Activated T-cell treated with anti-CD3 and anti-CD28 coated beads for 48 hours (primary cell): ENCODE data around the gene PA2G4.

ENCODE experiments used
- DNase-seq: peaks from one replicate; pipeline ENCODE4 v3.0.0-alpha.2; 2020; ENCODE audit warnings: low read depth

PA2G4 gene

DNA sequence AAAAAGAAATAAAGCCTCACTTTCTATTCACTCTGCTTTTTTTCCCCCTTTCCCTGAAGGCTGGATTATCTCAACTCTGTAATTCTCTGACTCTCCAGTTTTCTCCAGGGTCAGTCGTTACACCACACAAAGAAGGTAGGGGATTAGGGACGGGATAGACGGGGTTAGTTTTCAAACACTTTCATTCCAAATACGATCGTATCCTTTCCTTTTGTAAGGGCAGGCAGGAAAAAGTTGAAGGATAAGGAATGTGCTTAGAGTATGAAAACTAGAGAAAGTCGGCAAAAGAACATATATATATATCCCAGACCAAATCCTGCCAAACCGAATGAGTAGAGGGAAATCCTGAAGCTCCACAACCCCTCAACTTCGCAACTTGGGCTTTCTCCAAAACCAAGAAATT, 23.1 kb downstream of the PA2G4 start:
- DNase-seq = no peak

DNA sequence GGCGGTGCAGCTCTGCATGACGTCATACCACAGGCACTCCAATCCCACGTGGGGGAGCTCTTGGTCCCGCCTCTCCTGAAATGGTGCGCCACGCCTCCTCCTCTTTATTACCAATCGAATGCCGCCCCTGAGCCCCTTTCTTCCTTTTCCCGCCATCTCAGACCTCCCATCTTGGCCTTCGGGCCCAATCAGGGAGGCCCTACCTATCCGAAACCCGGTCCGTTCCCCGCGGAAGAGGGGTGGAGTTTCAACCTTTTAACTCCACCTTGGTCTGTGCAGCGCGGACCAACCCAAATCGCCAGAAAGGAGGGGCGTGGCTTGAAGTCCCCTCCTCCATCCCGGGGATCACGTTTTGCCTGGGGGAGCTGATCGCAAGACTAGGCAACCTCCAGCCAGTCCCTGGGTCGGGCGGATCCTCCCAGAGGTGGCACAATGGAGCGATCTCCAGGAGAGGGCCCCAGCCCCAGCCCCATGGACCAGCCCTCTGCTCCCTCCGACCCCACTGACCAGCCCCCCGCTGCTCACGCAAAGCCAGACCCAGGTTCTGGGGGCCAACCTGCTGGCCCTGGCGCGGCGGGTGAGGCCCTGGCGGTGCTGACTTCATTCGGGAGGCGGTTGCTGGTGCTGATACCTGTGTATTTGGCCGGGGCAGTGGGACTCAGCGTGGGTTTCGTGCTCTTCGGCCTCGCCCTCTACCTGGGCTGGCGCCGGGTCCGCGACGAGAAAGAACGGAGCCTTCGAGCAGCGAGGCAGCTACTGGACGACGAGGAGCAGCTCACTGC, 23.7 kb downstream of the PA2G4 start, which contains the start of gene ESYT1:
ESYT1 (plus strand) TSS at position 380 of the 782 bp plus-strand sequence; CDS start at position 433, 53 bp downstream.
- DNase-seq = peak; percentile 94

DNA sequence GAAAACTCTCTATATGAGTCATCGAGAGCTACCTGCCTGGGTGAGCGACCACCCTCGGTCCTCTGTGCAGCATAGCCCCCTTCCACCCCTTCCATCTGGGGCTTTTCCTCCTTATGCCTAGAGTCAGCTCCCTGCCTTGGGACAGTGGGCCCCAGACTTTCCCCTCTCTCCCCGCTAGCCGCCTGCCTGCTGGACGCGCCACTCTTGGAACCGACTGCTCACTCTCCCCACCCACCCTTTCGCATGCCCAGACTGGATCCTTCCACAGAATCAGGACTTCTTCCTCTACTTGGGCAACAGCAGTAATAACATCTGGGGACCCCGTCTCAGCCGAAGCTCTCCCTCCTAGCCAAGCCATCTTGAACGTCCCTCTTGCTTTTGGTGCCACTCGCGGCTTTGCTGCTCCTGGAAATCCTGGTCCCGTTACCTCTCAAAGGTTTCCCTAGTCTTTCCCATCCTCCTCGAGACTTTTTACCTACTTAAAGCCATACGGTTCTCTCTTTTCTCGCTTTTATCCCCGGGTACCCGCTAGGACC, 24.4 kb downstream of the PA2G4 start:
- peak; percentile 12 for DNase-seq

DNA sequence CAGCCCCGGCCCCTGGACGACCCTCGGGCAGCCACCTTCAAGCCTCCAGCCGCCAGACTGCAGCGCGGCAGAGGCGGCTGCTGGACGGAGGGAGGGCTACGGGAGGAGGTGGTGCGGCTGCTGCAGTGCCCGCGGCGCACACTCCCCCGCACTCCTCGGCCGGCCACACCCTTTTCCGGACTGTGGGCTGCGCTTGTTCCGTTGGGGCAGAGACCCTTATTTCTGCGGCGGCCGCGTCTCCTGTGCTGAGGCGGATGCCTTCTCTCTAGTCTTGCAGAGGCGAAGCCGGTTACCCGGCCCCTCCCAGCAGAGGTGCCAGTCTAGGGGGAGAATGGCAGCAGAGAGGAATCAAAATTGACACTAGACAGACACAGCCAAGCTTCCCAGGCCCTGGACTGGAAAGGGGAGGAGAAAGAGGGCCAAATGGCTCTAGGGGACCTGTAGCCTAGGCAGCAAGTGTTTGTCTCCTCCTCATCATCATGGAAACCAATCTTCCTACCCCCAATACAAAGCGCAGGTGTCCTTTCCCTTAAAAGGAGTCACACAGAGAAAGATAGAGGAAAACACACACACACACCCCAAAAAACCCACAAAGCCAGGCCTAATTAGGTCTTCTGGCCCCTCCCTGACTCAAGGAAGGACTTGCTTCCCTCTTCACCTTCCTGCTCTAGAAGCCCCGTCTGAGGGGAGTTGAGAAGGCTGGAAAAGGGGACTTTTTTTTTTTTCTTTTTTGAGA, 25.0 kb downstream of the PA2G4 start:
- peak; percentile 62 for DNase-seq

DNA sequence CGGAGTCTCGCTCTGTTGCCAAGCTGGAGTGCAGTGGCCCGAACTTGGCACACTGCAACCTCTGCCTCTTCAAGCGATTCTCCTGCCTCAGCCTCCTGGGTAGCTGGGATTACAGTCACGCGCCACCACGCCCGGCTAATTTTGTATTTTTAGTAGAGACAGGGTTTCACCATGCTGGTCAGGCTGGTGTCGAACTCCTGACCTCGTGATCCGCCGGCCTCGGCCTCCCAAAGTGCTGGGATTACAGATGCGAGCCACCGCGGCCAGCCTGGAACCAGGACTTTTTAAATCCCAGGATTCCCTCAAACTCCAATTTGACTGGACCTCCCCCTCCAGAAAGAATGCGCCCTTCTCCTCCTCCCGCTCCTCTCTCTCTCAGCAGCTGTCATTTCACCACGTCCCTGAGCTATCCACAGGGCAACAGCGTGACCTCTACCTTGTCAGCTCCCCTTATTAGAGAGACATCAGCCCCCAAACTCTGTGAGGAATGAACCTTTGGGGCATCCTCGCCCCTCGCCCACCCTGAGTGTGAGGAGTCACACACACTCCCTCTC, 25.7 kb downstream of the PA2G4 start:
- DNase-seq = no peak

DNA sequence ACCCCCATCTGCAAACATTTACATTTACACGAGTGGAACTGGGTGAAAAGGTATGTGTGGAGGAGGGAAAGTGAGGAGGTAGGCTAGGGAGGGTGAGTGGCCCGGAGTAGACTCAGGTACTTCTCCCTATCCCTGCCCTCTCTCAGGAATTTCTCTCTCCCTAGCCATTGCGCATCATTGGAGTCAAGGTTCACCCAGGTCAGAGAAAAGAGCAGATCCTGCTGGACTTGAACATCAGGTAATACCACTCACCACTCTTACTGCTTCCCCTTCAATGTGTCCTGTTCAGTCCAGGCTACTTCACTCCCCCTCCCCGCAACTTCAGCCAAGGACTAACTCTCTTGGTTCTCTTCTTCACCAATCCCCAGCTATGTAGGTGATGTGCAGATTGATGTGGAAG, 26.5 kb downstream of the PA2G4 start:
- no peak for DNase-seq

DNA sequence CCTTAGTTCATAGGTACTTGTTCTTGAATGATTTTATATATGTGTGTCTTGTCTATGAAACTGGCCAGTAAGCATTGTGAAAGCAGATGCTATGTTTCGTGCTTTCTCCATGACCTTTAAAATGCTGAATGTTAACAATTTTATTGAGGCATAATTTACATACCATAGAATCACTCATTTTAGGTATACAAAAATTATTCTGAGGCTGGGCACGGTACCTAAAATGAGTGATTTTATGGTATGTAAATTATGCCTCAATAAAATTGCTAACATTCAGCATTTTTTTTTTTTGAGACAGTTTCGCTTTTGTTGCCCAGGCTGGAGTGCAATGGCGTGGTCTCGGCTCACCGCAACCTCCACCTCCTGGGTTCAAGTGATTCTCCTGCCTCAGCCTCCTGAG, 30.5 kb downstream of the PA2G4 start:
- no peak for DNase-seq

DNA sequence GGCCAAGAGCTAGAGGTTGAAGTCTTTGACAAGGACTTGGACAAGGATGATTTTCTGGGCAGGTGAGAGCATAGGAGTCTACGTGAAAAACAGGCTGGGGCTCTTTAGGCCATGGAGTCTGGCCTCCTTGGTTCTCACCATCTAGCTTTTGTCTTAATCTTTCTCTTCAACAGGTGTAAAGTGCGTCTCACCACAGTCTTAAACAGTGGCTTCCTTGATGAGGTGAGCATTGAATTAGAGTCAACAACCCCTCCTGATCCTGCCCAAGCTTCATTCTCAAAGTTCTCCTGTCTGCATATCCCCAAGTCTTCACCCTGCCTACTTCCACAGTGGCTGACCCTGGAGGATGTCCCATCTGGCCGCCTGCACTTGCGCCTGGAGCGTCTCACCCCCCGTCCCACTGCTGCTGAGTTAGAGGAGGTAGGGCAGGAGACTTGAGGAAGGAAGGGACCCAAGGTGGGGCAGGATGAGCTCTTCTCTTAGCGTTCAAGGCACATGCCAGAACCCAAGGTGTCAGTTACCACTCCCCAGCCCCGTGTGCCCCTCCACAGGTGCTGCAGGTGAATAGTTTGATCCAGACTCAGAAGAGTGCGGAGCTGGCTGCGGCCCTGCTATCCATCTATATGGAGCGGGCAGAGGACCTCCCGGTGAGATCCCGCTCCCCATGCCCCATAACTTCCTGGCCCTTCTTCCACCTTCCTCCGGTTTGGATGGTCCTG, 33.7 kb downstream of the PA2G4 start:
- DNase-seq = no peak

DNA sequence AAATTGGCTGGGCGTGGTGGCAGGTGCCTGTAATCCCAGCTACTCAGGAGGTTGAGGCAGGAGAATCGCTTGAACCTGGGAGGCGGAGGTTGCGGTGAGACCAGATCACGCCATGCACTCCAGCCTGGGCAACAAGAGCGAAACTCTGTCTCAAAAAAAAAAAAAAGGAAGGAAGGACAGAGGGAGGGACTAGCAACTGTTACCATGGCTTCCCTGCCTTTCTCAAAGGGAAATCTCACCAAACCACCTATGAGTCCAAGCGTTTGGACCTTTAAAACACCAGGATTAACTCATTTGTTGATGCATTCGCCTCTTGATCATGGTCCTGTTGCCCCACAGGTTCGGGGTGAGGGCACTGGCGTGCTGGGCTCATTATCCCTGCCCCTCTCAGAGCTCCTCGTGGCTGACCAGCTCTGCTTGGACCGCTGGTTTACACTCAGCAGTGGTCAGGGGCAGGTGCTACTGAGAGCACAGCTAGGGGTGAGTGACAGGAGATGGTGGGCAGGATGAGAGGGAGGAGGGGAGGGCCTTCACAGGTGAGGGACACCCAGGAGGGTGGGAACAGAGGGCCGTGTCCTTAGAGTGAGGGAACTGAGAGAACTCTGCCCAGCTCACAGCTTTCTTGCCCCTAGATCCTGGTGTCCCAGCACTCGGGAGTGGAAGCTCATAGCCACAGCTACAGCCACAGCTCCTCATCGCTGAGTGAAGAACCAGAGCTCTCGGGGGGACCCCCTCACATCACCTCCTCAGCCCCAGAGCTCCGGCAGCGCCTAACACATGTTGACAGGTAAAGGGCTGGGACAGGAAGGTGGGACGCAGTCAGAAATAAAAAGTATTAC, 37.8 kb downstream of the PA2G4 start:
- no peak for DNase-seq

DNA sequence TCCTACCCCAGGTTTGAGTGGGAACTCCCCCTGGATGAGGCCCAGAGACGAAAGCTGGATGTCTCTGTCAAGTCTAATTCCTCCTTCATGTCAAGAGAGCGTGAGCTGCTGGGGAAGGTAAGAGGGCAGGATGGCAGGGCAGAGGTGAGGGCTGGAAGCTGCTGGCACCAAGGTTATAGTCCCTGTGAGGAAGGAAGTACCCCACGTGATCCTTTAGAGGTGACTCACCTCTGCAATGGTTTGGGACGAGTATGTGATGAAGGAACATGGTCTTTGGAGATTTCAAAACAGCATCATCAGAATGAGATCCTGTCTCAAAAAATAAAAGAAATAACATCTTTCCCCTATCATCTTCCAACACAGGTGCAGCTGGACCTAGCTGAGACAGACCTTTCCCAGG, 38.9 kb downstream of the PA2G4 start:
- DNase-seq = no peak

DNA sequence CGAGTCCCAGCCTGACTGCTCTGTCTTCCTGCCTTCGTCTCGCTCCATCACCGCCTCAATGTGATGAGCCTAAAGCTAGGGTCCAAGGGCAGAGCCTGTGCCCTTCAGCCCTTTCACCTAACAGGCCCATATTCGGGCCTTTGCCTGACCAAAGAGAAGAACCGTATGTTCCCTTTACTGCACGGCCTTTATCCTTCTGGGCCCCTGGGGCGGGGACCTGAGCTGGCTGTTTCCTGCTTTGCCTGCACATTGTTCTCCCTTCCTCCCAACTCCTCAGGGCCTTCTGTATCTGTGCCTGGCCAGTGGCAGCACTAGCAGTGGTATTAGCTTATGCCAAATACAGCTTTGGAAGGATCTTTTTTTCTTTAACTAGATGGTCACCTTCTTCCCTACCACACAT, 39.5 kb downstream of the PA2G4 start:
- DNase-seq = no peak

DNA sequence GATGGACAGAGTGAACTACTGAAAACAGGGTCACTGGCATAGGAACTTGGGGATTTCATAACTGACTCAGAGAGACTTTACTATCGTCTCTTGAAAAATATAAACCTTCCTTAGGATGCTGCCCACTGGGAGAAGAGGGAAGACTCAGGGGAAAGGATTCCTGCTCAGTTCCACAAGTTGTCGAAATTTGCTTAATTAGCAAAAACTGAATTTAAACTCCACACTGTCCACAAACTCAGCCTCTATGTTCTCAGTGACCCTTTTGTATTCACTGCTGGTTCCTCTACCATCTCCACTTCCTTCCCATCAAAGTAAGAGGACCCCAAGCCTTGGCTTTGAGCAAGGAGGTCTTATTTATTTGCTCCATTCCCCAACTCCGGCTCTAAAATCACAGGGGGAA, 40.9 kb downstream of the PA2G4 start:
- DNase-seq = no peak

DNA sequence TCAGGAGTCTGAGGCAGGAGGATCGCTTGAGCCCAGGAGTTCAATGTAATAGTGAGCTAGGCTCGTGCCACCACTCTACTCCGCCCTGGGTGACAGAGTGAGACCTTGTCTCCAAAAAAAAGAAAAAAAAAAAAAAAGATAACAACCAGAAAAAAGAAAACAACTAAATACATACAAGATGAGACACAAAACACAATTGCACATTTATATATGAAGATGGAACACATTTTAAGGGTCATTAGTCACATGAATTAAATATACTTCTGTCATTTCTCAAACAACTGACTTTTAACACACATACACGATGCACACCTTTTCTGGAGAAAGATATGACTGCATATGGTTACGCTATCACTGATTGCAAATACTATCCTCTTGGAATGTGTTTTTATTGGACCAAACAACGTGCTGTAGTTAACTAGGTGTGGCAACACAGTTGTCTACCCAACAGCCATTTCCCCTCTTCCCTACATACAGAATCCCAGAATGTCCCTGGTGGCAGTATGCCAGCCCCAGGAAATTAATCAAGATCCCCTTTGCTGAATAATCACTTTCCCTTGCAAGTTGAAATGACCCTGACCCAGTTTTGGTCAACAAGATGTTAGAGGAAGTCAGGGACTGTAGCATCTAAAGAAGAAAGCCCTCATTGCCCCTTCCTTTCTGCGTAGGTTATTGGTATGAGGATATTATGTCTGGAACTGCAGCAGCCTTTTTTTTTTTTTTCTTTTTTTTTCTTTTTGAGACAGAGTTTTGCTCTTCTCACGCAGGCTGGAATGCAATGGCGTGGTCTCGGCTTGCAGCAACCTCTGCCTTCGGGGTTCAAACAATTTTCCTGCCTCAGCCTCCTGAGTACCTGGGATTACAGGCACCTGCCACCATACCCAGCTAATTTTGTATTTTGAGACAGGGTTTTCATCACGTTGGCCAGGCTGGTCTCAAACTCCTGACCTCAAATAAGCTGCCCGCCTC, 42.4 kb downstream of the PA2G4 start:
- DNase-seq = no peak

DNA sequence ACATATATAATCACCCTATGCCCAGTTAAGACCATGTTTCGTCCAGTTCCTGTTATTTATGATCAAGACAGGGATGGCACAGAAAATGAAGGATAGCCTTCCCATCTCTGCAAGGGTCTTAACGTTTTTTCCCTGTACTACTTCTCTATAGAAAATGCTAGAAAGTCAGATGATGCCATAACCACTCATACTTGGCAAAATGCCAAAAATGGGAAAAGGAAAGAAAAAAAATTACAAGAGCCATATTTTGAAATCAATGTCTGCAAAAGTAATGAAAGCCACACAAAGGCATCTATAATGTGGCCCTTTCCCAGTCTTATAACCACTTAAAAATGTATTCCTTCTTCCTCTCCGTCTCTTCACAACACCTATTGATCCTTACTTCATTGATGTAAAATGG, 46.2 kb downstream of the PA2G4 start:
- DNase-seq = no peak

DNA sequence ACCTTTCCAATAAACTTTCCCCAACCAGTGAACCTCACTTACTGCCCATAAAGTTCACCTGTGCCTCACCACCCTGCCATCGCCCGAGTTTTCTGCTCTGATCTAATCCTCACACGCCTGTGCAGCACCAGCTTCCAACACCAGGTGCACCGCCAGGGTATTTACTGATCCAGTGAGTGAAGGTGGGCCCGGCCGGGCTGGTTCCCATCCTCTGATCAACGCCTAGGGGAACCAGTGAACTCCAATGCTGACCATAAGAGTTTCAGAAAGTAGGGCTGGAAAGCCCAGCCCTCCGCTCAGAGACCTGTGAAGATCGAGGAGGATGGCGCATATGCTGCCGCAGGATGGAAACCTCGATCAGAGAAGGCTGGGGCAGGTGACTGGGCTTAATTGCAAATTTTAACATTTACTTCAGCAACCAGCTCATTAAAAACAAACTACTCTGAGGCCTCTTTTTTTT, 47.3 kb downstream of the PA2G4 start:
- peak; percentile 64 for DNase-seq

DNA sequence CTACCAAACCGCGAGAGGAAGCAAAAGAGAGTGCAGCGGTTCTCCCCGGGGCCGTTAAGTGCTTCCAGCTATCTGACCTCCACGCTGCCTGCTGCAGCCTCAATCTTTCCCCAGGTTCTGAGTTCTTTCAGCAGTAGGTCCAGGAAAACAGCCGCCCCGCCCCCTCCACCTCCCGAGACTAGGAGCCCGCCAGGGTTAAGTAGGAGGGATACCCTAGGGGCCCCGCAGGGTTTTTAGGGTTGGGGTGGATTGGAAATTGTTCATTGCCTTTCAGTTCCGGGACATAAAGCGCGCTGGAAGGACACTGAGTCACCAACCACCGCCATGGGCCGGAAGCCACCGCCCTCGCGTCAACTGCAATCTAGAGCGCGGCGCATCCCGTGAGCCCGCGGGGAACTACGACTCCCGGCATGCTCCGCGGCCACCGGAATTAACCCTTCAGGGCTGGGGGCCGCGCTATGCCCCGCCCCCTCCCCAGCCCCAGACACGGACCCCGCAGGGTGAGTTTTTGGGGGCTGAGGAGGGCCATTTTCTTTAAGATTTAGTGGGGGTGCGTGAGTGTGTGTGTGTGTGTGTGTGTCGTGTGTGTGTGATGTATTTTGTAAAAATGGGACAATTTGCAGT, 47.9 kb downstream of the PA2G4 start, which contains the start of gene MYL6B:
MYL6B (plus strand) TSS at position 456 of the 624 bp plus-strand sequence. CDS start 1,332 bp downstream, outside the sequence.
- DNase-seq = peak; percentile 94

DNA sequence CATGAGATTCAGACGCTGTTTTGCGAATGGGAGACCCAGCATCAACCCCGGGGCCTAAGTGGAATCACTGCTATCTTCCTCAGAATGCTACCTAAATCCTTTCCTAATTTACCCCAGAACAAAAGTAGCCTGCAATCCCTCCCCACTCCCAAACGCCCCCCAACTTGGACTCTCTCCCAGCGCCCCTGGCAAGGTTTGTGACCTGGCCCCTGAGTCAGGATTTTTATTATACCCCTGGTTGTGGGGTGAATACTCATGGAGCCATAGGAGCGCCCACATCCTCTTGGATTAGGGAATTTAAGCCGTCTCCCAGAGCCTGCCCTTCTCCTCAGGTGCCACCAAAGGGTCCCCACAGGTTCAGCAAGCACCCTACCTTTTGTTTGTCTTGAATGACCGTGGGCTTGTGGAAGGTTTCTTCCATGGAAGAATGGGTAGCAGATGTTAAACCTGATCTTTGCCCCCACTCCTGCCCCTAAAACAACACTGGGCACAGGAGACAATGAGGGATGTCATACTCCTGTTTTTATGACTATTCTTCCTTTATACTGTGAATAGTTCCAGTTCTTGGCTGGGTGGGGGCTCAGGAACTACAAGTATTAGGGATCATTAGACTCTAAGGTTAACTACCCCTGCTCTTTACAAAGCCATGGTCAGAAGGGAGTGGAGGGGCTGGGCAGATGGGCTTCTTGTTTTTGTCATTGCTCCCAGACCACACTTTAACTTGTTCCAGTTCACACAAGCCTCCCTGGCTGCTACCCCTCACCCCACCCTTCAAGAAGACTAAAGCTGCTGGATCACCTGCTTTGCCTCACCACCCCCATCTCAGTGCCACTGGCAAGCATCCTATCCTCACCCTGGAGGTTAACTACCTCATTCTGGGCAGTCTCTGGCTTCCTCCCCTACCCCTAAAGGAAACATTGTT, 48.7 kb downstream of the PA2G4 start:
- DNase-seq = no peak

DNA sequence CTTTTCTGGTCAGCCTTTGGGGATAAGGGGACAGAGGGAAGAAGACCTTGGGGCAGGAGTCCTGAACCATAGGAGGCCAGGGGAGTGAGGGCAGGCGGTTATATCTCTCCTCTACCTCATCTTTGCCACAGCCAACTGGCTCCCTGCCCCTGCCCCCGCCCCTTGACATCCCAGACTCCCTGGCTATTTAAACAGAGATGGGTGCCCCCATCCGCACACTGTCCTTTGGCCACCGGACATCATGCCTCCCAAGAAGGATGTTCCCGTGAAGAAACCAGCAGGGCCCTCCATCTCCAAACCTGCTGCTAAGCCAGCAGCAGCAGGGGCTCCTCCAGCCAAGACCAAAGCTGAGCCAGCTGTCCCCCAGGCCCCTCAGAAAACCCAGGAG, 49.3 kb downstream of the PA2G4 start:
- DNase-seq = no peak
